LoVo (cell line): ENCODE measurements around the gene KLHL40.

ENCODE experiments used
- DNase-seq: peaks from one replicate; pipeline ENCODE4 v3.0.0-alpha.2; 2016; ENCODE audit warnings: low spot score

KLHL40 gene

DNA sequence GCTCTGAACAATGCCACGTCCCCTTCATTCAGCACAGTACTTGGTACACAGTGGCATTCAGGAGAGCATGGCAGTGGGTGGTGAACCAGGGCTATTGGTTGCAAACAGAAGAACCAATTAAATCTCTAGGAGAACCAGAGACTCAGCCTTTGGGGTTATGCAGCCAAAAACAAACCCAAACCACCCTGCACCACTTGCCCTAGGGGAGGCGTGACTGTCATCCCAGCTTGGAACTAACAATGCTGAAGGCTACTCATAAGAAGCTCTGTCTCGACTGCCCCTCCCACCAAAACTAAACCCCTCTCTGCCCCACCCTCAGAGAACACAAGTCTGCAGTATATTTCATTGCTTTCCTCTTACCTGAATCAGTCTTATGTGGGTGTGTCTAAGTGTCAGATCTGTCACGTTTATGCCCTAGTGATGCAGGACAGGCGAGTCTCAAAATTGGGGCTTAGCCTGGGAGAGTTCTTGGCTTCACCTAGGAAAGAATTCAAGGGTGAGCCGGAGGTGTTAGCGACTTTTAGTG, 15.2 kb upstream of the KLHL40 start:
- no peak for DNase-seq

DNA sequence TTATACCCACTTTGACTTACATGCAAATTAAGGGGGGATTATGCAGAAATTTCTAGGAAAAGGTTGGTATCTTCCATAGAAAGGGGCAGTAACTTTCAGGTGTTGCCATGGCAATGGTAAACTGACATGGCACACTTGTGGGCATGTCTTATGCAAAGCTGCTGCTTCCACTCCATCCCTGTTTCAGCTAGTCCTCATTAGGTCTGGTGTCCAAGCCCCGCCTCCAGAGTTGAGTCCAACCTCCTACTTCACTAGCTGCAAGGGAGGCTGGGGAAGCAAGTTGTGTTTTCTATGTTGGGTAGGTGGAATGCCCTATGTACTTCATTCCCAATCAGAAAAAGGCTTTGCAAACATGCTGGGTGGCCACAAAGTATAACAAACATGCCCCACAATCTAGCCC, 14.7 kb upstream of the KLHL40 start:
- DNase-seq, result no peak

DNA sequence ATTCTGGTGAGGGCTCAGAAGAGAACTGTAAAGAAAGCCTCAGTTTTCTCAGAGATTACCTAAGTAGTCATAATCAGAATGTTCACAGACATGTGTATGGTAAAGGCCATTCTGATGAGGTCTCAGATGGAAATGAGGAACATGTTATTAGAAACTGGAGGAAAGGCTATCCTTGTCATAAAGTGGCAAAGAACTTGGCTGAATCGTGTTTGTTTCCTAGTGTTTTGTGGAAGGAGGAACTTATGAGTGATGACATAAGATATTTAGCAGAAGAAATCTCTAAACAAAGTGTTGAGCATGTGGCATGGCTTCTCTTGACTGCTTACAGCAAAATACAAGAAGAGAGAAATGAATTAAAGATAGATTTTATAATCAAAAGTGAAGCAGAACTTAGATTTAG, 12.8 kb upstream of the KLHL40 start:
- no peak for DNase-seq

DNA sequence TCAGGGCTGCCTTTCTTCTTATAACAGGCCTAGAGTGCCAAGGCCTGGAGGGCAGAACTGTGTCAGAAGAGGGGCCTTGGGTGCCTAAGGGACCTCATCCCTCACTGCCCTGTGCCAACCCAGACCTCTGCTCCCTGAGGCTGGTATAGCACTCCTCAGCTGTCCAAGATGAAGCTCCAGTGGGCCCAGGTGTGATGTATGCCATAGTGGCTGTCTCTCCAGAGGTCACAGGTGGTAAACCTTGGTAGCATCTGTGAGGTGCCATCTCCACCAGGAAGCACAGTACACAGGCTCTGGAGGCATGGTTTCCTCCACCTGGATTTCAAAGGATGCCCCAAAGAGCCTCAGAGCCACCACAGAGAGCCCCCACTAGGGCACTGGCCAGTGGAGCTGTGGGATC, 12.3 kb upstream of the KLHL40 start:
- no peak for DNase-seq

DNA sequence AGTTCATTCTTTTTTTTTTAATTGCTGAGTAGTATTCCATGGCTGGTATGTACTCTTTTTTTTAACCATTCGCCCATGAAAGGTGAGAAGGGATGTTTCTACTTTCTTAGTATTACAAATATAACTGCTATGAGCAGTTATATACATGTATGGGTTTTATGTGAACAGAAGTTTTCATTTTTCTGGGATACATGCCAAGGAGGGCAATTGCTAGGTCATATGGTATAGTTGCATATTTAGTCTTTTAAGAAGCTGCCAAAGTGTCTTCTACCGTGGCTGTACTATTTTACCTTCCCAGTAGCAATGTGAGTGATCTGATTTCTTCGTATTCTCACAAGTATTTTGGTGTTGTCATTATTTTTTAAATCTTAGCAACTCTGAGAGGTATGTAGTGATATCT, 11.2 kb upstream of the KLHL40 start:
- no peak for DNase-seq

DNA sequence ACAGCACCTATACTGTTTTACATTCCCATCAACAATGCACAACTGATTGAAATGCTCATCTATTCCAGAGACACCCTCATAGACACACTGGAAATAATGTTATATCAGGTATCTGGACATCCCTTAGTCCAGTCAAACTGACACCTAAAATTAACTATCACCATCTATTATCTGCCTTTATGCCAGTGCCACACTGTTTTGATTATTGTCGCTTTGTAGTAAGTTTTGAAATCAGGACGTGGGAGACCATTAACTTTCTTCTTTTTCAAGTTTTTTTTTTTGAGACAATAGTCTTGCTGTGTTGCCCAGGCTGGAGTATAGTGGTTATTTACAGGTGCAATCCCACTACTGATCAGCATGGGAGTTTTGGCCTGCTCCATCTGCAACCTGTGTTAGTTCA, 9.4 kb upstream of the KLHL40 start:
- no peak for DNase-seq

DNA sequence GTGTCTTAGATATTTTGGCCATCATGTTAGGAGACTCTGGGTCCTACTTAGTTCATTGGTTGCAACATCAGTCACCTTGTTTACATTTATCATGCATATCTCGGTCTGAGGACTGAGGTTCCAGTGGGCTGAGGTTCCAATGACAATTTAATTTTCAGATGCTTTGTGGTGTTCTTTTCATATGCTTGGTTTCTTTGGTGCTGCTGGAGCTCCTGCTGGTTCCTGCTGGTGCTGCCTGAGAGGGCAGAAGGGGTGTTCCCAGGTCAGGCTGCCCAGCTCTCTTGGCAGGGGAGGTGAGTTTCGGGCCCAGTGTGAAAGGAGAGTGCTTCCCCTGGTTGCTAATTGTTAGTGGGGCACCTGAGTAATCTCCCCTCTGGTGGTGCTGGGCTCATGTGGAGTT, 6.9 kb upstream of the KLHL40 start:
- DNase-seq, result no peak

DNA sequence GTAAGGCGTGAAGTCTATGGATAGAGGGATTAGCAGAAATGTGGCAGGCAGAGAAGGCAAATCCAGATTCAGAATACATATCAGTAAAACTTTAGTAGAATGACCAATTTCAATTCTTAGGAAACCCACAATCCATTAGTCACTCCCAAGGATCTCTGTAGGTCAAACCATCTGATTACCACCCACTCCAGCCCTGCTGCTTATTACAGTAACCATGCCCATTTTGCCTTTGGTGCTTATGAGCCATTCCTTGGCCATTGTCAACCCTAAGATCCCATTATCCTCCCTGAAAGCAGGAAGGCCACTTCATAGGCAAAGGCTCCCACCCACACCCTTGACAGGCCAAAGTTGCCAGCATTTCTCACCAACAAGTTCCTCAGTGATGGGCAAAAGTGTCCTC, 5.1 kb upstream of the KLHL40 start:
- no peak for DNase-seq

DNA sequence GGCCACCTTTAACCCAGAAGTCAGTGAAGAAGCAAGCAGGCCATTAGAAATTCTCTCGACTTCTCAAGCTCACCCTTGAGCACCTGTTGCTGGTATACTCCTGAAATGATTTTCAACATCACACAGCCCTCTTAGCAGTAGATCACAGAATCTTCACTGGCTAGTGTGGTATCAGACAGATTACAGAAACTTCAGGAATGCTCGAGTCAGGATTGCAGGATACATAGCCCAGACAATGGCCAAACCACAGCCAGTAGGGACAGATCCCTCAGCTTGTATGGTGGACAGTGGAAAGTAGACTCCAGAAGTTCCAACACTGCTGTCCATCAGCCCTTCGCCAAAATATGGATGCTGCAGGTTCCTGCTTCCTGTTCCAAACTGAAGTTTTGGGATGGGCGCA, 4.5 kb upstream of the KLHL40 start:
- DNase-seq, result no peak

DNA sequence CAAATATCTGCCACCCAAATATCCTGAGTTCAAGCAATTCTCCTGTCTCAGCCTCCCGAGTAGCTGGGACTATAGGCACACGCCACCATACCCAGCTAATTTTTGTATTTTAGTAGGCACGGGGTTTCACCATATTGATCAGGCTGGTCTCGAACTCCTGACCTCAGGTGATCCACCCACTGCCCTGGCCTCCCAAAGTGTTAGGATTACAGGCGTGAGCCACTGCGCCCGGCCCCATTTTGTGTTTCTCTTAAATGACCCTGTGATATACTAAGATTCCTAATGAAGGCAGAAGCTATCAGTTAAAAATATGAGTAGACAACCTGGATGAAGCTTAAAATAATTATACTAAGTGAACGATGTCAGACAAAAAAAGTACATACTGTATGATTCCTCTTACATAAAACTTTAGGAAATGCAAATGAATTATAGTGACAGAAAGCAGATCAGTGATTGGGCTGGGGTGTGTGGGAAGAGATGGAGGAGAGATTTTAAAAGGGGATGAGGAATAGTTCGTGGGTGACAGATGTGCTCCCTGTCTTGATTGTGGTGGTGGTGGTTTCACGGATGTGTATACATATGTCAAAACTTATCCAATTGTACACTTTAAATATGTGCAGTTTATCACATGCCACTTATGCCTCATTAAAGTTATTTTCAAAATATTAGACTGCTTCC, 3.8 kb upstream of the KLHL40 start:
- DNase-seq, result no peak

DNA sequence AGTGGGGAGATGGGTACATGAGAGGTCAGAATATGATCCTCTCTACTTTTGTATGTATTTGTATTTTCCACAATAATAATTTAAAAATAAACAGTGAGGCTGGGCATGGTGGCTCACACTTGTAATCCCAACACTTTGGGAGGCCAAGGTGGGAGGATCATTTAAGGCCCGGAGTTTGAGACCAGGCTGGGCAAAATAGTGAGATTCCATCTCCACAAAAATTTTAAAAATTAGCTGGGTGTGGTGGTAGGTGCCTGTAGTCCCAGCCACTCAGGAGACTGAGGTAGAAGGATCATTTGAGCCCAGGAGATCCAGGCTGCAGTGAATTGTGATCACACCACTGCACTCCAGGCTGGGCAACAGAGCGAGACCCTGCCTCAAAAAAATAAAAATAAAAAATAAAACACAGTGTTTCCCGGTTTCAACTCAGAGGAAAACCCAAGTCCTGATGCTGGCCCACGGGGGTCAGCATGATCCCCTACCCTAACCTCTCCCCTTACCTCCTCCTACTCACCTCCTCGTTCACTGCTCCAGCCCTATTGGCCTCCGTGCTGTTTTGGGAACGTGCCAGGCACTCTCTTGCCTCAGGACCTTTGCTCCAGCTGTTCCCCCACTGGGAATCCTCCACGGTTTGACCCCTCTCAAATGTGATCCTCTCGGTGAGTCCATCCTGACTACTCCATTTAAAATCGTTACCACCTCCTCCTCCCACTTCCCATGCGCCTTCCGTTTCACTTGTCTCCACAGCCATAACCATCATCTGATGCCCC, 2.9 kb upstream of the KLHL40 start:
- no peak for DNase-seq

DNA sequence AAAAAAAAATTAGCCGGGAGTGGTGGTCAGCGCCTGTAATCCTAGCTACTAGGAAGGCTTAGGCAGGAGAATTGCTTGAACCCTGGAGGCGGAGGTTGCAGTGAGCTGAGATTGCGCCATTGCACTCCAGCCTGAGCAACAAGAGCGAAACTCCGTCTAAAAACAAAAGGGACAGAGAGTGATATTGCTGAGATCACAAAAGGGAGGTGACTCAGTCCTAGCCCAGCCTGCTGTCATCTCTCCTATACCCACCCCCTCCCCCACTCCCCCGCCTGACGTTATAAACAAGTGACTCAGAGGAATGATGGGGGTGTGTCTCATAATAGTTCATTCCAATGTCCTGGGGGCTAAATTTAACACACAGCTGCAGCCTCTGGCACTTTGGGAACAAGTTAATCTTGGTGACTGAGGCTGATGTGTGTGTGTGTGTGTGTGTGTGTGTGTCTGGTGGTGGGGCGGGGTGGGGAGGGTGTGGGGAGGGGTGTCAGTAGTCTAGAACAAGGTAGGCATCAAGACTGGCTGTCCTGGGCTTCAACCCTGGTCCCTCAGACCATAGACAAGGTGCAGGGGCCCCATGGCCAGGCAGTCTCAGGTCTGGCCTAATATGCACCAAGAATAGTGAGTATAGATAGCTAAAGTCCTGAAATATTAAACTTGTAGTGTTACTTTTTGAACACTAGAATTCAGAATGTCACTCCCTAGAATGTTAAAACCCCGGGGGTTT, 1.3 kb upstream of the KLHL40 start:
- peak; percentile 92 for DNase-seq

DNA sequence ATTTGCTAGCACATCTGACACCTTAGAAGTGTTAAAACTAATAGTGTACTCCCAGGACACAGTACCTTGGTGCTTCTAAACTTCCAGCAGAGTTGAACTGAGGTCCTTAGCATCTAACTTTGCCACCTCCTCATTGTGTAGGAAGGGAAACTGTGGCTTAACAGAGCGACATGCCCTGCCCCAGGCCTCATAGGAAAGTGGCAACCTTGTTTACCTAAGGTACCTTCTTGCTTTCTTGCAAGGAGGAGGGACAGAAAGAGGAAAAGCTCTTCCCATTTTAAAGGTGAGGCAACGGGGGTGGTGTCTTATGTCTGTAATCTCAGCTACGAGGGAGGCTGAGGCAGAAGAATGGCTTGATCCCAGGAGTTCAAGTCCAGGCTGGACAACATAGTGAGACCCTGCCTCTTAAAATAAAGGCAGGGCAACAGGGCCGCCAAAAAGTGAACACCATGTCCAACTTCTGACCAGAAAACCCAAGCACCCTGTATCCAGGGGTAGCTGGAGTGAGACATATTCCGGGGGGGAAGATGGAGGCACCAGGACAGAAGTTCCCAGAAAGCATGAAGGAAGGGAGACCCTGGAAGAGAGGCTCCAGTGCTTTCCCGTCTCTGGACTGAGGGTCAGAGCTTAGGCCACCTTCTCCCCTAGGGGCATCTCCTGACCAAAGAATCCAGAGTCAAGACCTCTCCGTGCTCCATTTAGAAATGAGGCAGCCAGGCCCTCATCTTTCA, 540 bp upstream of the KLHL40 start:
- DNase-seq, result no peak

DNA sequence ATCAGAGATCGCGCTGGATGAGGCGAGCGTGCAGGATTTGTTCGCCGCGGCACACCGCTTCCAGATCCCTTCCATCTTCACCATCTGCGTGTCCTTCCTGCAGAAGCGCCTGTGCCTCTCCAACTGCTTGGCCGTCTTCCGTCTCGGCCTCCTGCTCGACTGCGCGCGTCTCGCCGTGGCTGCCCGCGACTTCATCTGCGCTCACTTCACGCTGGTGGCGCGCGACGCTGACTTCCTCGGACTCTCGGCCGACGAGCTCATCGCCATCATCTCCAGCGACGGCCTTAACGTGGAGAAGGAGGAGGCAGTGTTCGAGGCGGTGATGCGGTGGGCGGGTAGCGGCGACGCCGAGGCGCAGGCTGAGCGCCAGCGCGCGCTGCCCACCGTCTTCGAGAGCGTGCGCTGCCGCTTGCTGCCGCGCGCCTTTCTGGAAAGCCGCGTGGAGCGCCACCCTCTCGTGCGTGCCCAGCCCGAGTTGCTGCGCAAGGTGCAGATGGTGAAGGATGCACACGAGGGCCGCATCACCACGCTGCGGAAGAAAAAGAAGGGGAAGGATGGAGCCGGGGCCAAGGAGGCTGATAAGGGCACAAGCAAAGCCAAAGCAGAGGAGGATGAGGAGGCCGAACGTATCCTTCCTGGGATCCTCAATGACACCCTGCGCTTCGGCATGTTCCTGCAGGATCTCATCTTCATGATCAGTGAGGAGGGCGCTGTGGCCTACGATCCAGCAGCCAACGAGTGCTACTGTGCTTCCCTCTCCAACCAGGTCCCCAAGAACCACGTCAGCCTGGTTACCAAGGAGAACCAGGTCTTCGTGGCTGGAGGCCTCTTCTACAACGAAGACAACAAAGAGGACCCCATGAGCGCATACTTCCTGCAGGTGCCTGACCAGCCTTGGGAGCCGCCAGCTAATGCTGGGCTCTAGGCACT, 819 bp downstream of the KLHL40 start:
- DNase-seq, result no peak

DNA sequence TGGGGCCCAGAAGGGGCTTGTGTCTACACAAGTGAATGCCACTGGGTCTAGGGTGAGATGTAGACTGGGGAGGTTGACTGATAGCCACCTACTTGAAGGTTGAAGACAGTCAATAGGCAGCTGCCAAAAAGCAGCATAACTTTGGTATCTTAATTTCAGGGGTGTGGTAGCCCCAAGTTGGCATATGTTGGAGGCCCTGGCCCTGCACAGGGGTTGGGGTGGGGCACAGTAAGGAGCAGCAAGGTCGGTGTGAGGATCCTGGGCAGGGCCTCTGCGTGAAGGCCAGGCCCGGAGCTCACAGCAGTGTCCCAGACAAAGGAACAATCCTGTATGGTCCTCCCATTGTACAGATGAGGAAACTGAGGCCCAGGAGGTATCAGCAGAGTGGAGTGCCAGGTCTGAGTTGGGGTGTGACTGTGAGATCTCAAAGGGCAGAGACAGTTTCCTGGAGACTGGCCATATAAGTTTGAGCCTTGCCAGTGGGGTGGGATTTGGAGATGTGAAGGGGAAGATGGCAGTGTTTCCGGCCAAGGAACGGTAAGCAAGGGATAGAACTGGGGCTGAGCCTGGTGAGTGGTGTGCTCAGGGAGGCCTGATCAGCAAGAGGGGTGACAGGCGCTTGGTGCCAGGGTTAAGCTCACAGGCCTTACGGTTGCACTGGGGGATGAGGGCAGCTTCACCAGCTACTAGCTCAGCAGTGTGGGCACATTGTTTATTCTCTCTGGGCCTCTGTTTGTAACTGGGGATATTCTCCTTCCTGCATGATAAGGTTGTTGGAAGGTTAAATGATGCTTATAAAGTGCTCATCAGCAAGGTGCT, 1.7 kb downstream of the KLHL40 start:
- no peak for DNase-seq

DNA sequence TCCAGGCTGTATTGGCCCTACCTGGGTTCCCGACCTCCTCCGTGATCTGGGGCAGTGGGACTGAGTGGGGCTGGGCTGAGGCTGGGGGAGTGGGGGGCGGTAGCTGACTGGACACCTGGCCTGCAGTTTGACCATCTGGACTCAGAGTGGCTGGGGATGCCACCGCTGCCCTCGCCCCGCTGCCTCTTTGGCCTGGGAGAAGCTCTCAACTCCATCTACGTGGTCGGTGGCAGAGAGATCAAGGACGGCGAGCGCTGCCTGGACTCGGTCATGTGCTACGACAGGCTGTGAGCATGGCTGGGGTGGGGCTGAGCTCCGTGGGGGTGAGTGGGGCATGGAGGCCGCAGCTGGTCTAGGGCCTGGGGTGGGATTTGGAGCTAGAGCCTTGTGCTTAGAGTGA, 2.7 kb downstream of the KLHL40 start:
- DNase-seq, result no peak

DNA sequence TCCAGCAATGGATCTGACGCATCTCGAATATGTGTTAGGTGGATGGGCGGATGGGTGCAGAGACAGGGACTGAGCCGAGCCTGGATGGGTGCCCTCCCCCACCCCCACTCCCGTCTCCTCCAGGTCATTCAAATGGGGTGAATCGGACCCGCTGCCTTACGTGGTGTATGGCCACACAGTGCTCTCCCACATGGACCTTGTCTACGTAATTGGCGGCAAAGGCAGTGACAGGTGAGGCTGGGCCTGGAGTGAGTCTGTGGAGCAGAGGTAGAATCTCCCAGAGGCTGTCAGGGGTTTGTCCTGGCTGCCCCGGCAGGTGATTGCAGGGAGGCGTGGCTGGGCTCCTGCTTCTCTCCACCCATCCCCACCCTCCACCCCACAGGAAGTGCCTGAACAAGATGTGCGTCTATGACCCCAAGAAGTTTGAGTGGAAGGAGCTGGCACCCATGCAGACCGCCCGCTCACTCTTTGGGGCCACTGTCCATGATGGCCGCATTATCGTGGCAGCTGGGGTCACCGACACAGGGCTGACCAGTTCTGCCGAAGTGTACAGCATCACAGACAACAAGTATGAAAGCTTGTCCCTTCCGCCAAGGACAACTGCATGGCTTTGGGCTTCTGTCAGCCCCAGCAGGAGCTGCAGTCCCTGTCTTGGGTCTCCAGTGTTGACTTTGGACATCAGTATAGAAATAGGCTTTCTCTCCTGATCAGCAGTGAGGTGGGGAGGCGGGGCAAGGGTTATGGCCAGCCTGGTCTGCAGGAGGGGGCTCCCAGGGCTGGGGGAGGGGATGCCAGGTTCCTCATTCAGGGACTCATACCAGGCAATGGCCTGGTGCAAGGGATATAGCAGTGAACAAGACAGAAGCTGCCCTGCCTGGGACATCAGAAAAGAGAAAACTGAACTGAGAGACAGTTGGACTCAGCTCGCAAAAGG, 3.4 kb downstream of the KLHL40 start:
- DNase-seq, result no peak

DNA sequence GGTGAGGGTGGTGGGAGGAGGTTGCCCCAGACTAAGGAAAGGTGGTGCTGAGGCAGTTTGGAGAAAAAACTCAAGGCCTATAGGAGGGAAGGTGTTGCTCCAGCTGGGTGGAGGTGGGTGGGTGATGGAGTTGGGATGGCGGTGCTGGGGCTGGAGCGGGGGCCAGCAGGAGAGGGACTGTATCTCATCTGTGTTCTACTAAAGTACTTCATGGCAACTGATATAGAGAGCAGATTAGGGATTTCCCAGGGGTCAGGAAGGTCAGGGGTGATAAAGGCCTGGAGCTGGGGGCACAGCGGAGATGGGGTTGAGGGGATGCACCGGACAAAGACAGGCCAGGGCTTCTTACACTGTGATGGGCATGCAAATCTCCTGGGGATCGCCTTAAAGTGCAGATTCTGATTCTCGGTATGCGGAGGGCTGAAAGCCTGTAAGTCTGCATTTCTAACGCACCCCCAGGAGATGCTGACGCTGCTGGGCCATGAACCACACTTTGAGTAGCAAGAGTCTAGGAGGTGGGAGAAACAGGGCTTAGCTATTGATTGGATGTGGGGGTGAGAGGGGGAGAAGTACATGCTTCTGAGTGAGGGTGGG, 4.2 kb downstream of the KLHL40 start:
- DNase-seq, result no peak

DNA sequence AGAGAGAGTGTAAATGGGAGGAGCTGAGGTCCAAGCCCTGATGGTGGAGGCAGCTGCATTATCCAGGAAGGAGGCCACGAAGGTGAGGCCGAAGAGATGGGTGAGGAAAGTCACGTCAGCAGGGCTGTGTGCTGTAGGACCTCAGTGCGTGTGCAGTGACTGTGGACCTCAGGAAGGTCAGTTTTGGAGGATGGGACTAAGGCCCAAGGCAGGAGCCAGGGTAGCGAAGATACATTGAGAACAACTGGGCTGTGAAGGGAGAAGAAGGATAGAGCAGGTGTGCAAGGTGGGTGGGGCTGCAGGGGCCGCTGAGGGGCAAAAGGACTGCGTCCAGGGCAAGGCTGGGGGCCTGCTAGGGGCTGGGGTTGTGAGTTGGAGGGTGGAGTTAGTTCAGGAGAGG, 4.9 kb downstream of the KLHL40 start:
- DNase-seq, result no peak
